Astrocyte (in vitro differentiated cells and primary cell): ENCODE data around the gene CLIP4. TPM values are rescaled to one million over a fixed set of nuclear protein-coding genes. Genes with fewer than 3 reads are reported as not detected.

Experiments used
- DNase-seq: peaks from one replicate; pipeline ENCODE4 v3.0.0-alpha.2; 2010; ENCODE audit warnings: low read depth
- FAIRE-seq: peaks from 2 replicates; lab custom pipeline; 2011; peaks lifted over from hg19 to GRCh38; lab: Jason Lieb, UNC
- H2AFZ ChIP-seq: 2 replicates; pipeline ENCODE4 v1.6.0; 2012; ENCODE audit warnings: low read depth, low read length, inconsistent platforms
- H3K27ac ChIP-seq: 2 replicates; pipeline ENCODE4 v1.5.1; 2011; ENCODE audit warnings: low read depth, low read length, inconsistent platforms
- H3K27me3 ChIP-seq: 2 replicates; pipeline ENCODE4 v1.6.0; 2011; ENCODE audit warnings: low read length, inconsistent platforms; ENCODE audit not compliant: insufficient read depth
- H3K36me3 ChIP-seq: 2 replicates; pipeline ENCODE4 v1.5.1; 2011; ENCODE audit warnings: low read length, inconsistent platforms; ENCODE audit not compliant: insufficient read depth
- H3K4me1 ChIP-seq: 2 replicates; pipeline ENCODE4 v1.5.1; 2011; ENCODE audit warnings: low read length, inconsistent platforms; ENCODE audit not compliant: insufficient read depth
- H3K4me2 ChIP-seq: 2 replicates; pipeline ENCODE4 v1.6.0; 2012; ENCODE audit warnings: low read length, inconsistent platforms
- H3K4me3 ChIP-seq: 2 replicates; pipeline ENCODE4 v1.5.1; 2011; ENCODE audit warnings: low read depth, mild to moderate bottlenecking, low read length, inconsistent platforms; ENCODE audit not compliant: insufficient read depth
- H3K79me2 ChIP-seq: 2 replicates; pipeline ENCODE4 v1.6.0; 2012; ENCODE audit warnings: mild to moderate bottlenecking, low read length, inconsistent platforms; ENCODE audit not compliant: insufficient read depth
- H3K9ac ChIP-seq: 2 replicates; pipeline ENCODE4 v1.6.0; 2012; ENCODE audit warnings: mild to moderate bottlenecking, low read length, inconsistent platforms
- H3K9me3 ChIP-seq: 2 replicates; pipeline ENCODE4 v1.5.1; 2012; ENCODE audit warnings: low read depth, mild to moderate bottlenecking, low read length, inconsistent platforms; ENCODE audit not compliant: insufficient read depth
- H4K20me1 ChIP-seq: 2 replicates; pipeline ENCODE4 v1.6.0; 2012; ENCODE audit warnings: low read length, inconsistent platforms; ENCODE audit not compliant: insufficient read depth
- H3K27ac Mint-ChIP-seq: one replicate; pipeline ENCODE4 v1.8.0; 2021; ENCODE audit warnings: mild to moderate bottlenecking, mixed read lengths; ENCODE audit not compliant: unreplicated experiment
- H3K27me3 Mint-ChIP-seq: one replicate; pipeline ENCODE4 v1.8.0; 2021; ENCODE audit warnings: low read depth, mixed read lengths; ENCODE audit not compliant: unreplicated experiment
- H3K36me3 Mint-ChIP-seq: one replicate; pipeline ENCODE4 v1.8.0; 2021; ENCODE audit warnings: low read depth, mixed read lengths; ENCODE audit not compliant: unreplicated experiment
- H3K4me1 Mint-ChIP-seq: one replicate; pipeline ENCODE4 v1.8.0; 2021; ENCODE audit warnings: low read depth, mixed read lengths; ENCODE audit not compliant: unreplicated experiment
- H3K4me3 Mint-ChIP-seq: one replicate; pipeline ENCODE4 v1.8.0; 2021; ENCODE audit warnings: mild to moderate bottlenecking, moderate library complexity, mixed read lengths; ENCODE audit not compliant: unreplicated experiment
- H3K9me3 Mint-ChIP-seq: one replicate; pipeline ENCODE4 v1.8.0; 2021; ENCODE audit warnings: mild to moderate bottlenecking, mixed read lengths; ENCODE audit not compliant: unreplicated experiment
- CTCF ChIP-seq: IDR thresholded peaks from 2 replicates; pipeline ENCODE4 v1.5.1; 2011; ENCODE audit warnings: low read depth, mild to moderate bottlenecking, inconsistent platforms, low read length, moderate library complexity; ENCODE audit not compliant: insufficient read depth
- EZH2 ChIP-seq: IDR thresholded peaks from 2 replicates; pipeline ENCODE4 v1.6.1; 2012; ENCODE audit warnings: mild to moderate bottlenecking, low read length, inconsistent platforms; ENCODE audit not compliant: insufficient read depth
- total RNA-seq: library from RNA; stranded (reverse); gene quantifications from 2 replicates; pipeline ENCODE4 v1.2.1, GENCODE V29; 2021

The CLIP4 gene
- total RNA-seq, 1 donor from 2014 or later, result 18.4 TPM

GRCh38 chr2:29186817-29187216, 71.6 kb downstream of the CLIP4 start:
- Mint-ChIP-seq H3K27me3 (no peaks in the 10 kb centered on the region), H3K27ac (no peak overlapping the region), H3K9me3 (peaks cover 8% of the 10 kb centered on the region), H3K4me1 (no peaks in the 10 kb centered on the region), H3K36me3 (peaks cover 11% of the 10 kb centered on the region), H3K4me3 (no peak overlapping the region)
- H4K20me1 ChIP-seq, result no peaks in the 10 kb centered on the region
- H3K36me3 ChIP-seq, result peaks cover 13% of the 10 kb centered on the region
- no peaks in the 10 kb centered on the region for H3K27me3 ChIP-seq
- FAIRE-seq, result no peak
- H3K4me1 ChIP-seq, result peaks cover 2% of the 10 kb centered on the region
- no peak for DNase-seq
- no peak overlapping the region for H3K9ac ChIP-seq
- H3K27ac ChIP-seq, result no peak overlapping the region
- H3K4me2 ChIP-seq, result no peak overlapping the region
- H3K4me3 ChIP-seq, result no peak overlapping the region
- TF ChIP-seq EZH2, result no peak
- no peak for TF ChIP-seq CTCF
- no peaks in the 10 kb centered on the region for H3K79me2 ChIP-seq
- no peaks in the 10 kb centered on the region for H3K9me3 ChIP-seq
- H2AFZ ChIP-seq, result no peak overlapping the region

- Histone ChIP-seq H2AFZ (no peak overlapping the region), H3K27ac (no peak overlapping the region), H4K20me1 (no peaks in the 10 kb centered on the region), H3K9ac (no peak overlapping the region), H3K9me3 (no peaks in the 10 kb centered on the region), H3K4me2 (no peak overlapping the region), H3K4me1 (peaks cover 9% of the 10 kb centered on the region), H3K27me3 (no peaks in the 10 kb centered on the region), H3K4me3 (no peak overlapping the region), H3K79me2 (no peaks in the 10 kb centered on the region), H3K36me3 (peaks cover 5% of the 10 kb centered on the region)
- Mint-ChIP-seq H3K36me3 (peaks cover 11% of the 10 kb centered on the region), H3K27ac (no peak overlapping the region), H3K9me3 (peaks cover 8% of the 10 kb centered on the region), H3K4me3 (no peak overlapping the region), H3K4me1 (peaks cover 2% of the 10 kb centered on the region), H3K27me3 (no peaks in the 10 kb centered on the region)
- TF ChIP-seq EZH2 (no peak), CTCF (no peak)
- peak; percentile 62 for DNase-seq
- FAIRE-seq, result no peak
Observed at GRCh38 chr2:29187926-29188325, 72.7 kb downstream of the CLIP4 start.

- no peaks in the 10 kb centered on the region for H3K27me3 Mint-ChIP-seq
- peaks cover 8% of the 10 kb centered on the region for H3K9me3 Mint-ChIP-seq
- H3K4me1 Mint-ChIP-seq, result peaks cover 2% of the 10 kb centered on the region
- H3K79me2 ChIP-seq, result no peaks in the 10 kb centered on the region
- FAIRE-seq, result no peak
- no peaks in the 10 kb centered on the region for H3K9me3 ChIP-seq
- TF ChIP-seq EZH2, result no peak
- TF ChIP-seq CTCF, result no peak
- H3K36me3 Mint-ChIP-seq, result peaks cover 11% of the 10 kb centered on the region
- no peak overlapping the region for H3K4me2 ChIP-seq
- peaks cover 11% of the 10 kb centered on the region for H3K4me1 ChIP-seq
- H3K4me3 Mint-ChIP-seq, result no peak overlapping the region
- no peaks in the 10 kb centered on the region for H3K27me3 ChIP-seq
- no peaks in the 10 kb centered on the region for H4K20me1 ChIP-seq
- no peak overlapping the region for H3K27ac Mint-ChIP-seq
- peak; percentile 16 for DNase-seq
- no peak overlapping the region for H3K4me3 ChIP-seq
- no peak overlapping the region for H3K9ac ChIP-seq
- H3K27ac ChIP-seq, result no peak overlapping the region
- H3K36me3 ChIP-seq, result peaks cover 5% of the 10 kb centered on the region
- no peak overlapping the region for H2AFZ ChIP-seq
Observed at GRCh38 chr2:29189052-29189451, 73.8 kb downstream of the CLIP4 start.
